Sciatic nerve (tissue), 2 donors: ENCODE measurements around the gene SLC7A5. TPM values are rescaled to one million over a fixed set of nuclear protein-coding genes. Genes with fewer than 3 reads are reported as not detected.
"Not testable (repeated sequence)": the region's sequence is repeated elsewhere in the genome, so short reads cannot be mapped to it uniquely, and the experiment has no call there.

Experiments
- ATAC-seq: fragments of 200-7000 bp; cut with Tn5 transposase; one replicate; pipeline ENCODE4 v1.9.1; 2020; ENCODE audit warnings: mild to moderate bottlenecking, moderate library complexity
- DNase-seq: peaks from one replicate; pipeline ENCODE4 v3.0.0-alpha.2; 2020; ENCODE audit warnings: low spot score
- intact Hi-C: fragments of 100-400 bp; cut with DNase I; formaldehyde crosslinking; loops from one replicate; pipeline ENCODE4 v1.14.2; 2022
- microRNA-seq: library from miRNA; unstranded; fragments of <30 nt; microRNA quantifications from one replicate; pipeline ENCODE4 v1.2.0, GENCODE V29; 2020
- total RNA-seq: library from RNA; stranded (reverse); fragmentation: NEBNext Ultra II Directional; extraction: Animal tissue kit (Norgen Biotek cat#: 25700); gene quantifications from one replicate; pipeline ENCODE4 v1.2.1, GENCODE V29; 2021
- donor health status: DM: no; HTN: no; CAD: no.
- donor health status: DM: no; HTN: no; CAD: no.

SLC7A5 gene
- total RNA-seq, 1 donor from 2014 or later: 11.5 TPM

GRCh38 chr16:87789437-87790291 is 79.6 kb downstream of the SLC7A5 start:
- ATAC-seq: no peak
- DNase-seq: no peak
- intact Hi-C loops: no loop called here

- intact Hi-C loops, ATAC-seq, DNase-seq: not testable (repeated sequence)
These were observed 80.4 kb downstream of the SLC7A5 start for GRCh38 chr16:87788730-87789436.

GRCh38 chr16:87787451-87788091 is 81.7 kb downstream of the SLC7A5 start:
- DNase-seq, intact Hi-C loops, ATAC-seq: not testable (repeated sequence)

- intact Hi-C loops: loop anchor here (5.0 kb wide), 1 partner anchor 87 kb away; no protein-coding TSS in a partner anchor
- ATAC-seq (no peak), DNase-seq (no peak)
These were observed 84.5 kb downstream of the SLC7A5 start for GRCh38 chr16:87784812-87785211.

- intact Hi-C loops: loop anchor here (5.0 kb wide), 1 partner anchor 90 kb away; no protein-coding TSS in a partner anchor
- no peak for DNase-seq
- ATAC-seq: no peak
These were observed 87.3 kb downstream of the SLC7A5 start for GRCh38 chr16:87782033-87782432.

- ATAC-seq (no peak), DNase-seq (no peak)
- intact Hi-C loops: loop anchor here (5.0 kb wide), 1 partner anchor 92 kb away; no protein-coding TSS in a partner anchor
These were observed 88.8 kb downstream of the SLC7A5 start for GRCh38 chr16:87780385-87780989.

Small RNAs within 50 kb of the gene (microRNA-seq; reads per million reads assigned to microRNA genes)
- not detected for gene MIR6775

Other genes starting within 250 kb of the SLC7A5 start
- 41.5 TPM for gene KLHDC4, start 103.5 kb downstream of the SLC7A5 start, total RNA-seq
- gene CA5A, start 67.0 kb upstream of the SLC7A5 start, total RNA-seq: not detected
- 32.3 TPM for gene BANP, start 81.9 kb upstream of the SLC7A5 start, total RNA-seq